ENCODE results near the gene TLR9.

- TF ChIP-seq CTCF (conservative IDR thresholded peaks at IDR 0.05 in 1 of 2, IDR thresholded peaks at IDR 0.05 in 1 of 2; ENCODE audit: extremely low read depth in 1 of 2, insufficient read depth in 1 of 2, low read depth in 1 of 2, low read length in 2 of 2) = no peak
- no peak for TF ChIP-seq EZH2 (IDR thresholded peaks at IDR 0.05; ENCODE audit: borderline replicate concordance, low read length)
Observed at GRCh38 chr3:52259035-52259434, 33.6 kb upstream of the TLR9 start.

All from mammary epithelial cell (primary cell).